SJCRH30 (cell line): ENCODE measurements around the gene NR3C1. TPM values are rescaled to one million over a fixed set of nuclear protein-coding genes. Genes with fewer than 3 reads are reported as not detected.

Experiments
- DNase-seq, 2 experiments: peaks; one replicate each; pipeline ENCODE4 v3.0.0-alpha.2; 2015 to 2020
- H3K27ac ChIP-seq: fragments of 250-450 bp; sonication (Bioruptor Pico); 2 replicates; pipeline ENCODE4 v1.5.1; 2020; ENCODE audit warnings: mild to moderate bottlenecking, moderate library complexity
- H3K27me3 ChIP-seq: fragments of 250-450 bp; sonication (Bioruptor Pico); 2 replicates; pipeline ENCODE4 v1.5.1; 2020; ENCODE audit warnings: mild to moderate bottlenecking, moderate library complexity
- H3K36me3 ChIP-seq: fragments of 250-450 bp; sonication (Bioruptor Pico); 2 replicates; pipeline ENCODE4 v1.5.1; 2020; ENCODE audit warnings: mild to moderate bottlenecking, moderate library complexity
- H3K4me1 ChIP-seq: fragments of 250-450 bp; sonication (Bioruptor Pico); 2 replicates; pipeline ENCODE4 v1.5.1; 2020; ENCODE audit warnings: mild to moderate bottlenecking, moderate library complexity
- H3K4me3 ChIP-seq: fragments of 250-450 bp; sonication (Bioruptor Pico); 2 replicates; pipeline ENCODE4 v1.5.1; 2020; ENCODE audit warnings: mild to moderate bottlenecking, moderate library complexity
- H3K9me3 ChIP-seq: fragments of 250-450 bp; sonication (Bioruptor Pico); replicated peaks from 2 replicates; pipeline ENCODE4 v1.5.1; 2020; ENCODE audit warnings: mild to moderate bottlenecking, moderate library complexity
- total RNA-seq: library from RNA; depleted of rRNA; stranded (reverse); fragments of >200 nt; shearing (Covaris generic); gene quantifications from 2 replicates; pipeline ENCODE4 v1.2.3, GENCODE V29; 2014

The NR3C1 gene
- total RNA-seq, 1 experiment from 2014 or later: 31.9 TPM

GRCh38 chr5:143237664-143238063, 165.8 kb downstream of the NR3C1 start:
- H3K4me1 ChIP-seq: peaks cover 3% of the 10 kb centered on the region; the same call in 1 of the 2 replicates
- H3K4me3 ChIP-seq: no peak overlapping the region
- H3K27me3 ChIP-seq: no peaks in the 10 kb centered on the region
- DNase-seq: no peak
- no peaks in the 10 kb centered on the region for H3K9me3 ChIP-seq
- H3K27ac ChIP-seq: no peak overlapping the region
- no peaks in the 10 kb centered on the region for H3K36me3 ChIP-seq

- Histone ChIP-seq H3K27me3 (no peaks in the 10 kb centered on the region), H3K9me3 (no peaks in the 10 kb centered on the region), H3K27ac (no peak overlapping the region), H3K4me3 (no peak overlapping the region), H3K36me3 (no peaks in the 10 kb centered on the region), H3K4me1 (peaks cover 6% of the 10 kb centered on the region; the same call in 1 of the 2 replicates)
- no peak for DNase-seq
These were observed 166.8 kb downstream of the NR3C1 start for GRCh38 chr5:143236682-143237081.

DNA sequence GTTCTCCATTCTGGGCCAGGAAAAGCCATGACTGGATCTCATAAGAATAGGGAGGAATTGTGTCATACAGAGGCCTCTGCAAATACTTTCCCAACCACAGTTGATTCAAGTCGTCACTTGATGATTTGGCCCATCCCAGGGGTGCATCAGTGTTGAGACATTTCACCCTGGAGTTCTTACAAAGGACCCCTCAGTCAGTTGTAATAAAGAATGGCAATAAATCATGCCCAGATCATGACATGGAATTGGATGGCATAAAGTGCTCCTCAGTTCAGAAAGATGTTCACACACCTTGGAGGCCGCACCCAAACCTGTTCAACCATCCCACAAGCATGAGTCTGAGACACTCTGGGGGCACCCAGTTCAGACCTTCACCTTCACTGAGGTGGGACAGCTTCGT, 168.1 kb downstream of the NR3C1 start:
- DNase-seq: no peak
- H3K4me1 ChIP-seq: peaks cover 14% of the 10 kb centered on the region; the same call in 1 of the 2 replicates
- H3K9me3 ChIP-seq: no peaks in the 10 kb centered on the region
- H3K27ac ChIP-seq: no peak overlapping the region
- H3K27me3 ChIP-seq: no peaks in the 10 kb centered on the region
- H3K36me3 ChIP-seq: no peaks in the 10 kb centered on the region
- H3K4me3 ChIP-seq: no peak overlapping the region

DNA sequence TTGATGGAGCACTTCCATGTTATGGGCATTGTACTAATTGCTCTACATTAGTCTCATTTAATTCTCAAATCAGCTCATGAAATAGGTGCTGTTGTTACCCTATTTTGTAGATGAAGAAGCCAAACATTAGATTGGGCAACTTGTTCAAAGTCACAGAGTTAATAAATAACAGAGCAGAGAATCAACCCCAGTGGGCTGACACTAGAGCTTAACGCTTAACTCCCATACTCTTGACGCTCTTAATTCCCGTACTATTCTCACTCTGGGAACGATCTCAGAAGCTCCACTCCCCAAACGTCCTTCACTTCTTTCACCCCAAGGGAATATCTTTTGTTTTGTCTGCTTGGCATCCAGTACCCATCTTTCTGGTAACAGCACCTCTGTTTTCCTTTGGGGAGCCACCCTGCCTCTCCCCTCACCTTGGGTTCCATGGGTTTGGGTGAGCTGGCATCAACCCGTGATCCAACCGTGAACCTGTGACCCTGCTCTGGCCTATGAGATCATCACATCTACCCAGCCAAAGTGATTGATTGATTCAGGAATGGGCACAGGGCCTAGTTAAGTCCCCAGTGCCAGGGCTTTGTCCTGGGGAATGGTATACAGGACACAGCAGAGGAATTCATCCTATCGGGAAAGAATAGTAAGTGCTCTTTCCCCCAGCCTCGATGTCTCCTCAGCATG, 169.2 kb downstream of the NR3C1 start:
- Histone ChIP-seq H3K4me3 (no peak overlapping the region), H3K4me1 (peaks cover 10% of the 10 kb centered on the region; the same call in 1 of the 2 replicates), H3K9me3 (no peaks in the 10 kb centered on the region), H3K36me3 (no peaks in the 10 kb centered on the region), H3K27ac (no peak overlapping the region), H3K27me3 (no peaks in the 10 kb centered on the region)
- DNase-seq: no peak

DNA sequence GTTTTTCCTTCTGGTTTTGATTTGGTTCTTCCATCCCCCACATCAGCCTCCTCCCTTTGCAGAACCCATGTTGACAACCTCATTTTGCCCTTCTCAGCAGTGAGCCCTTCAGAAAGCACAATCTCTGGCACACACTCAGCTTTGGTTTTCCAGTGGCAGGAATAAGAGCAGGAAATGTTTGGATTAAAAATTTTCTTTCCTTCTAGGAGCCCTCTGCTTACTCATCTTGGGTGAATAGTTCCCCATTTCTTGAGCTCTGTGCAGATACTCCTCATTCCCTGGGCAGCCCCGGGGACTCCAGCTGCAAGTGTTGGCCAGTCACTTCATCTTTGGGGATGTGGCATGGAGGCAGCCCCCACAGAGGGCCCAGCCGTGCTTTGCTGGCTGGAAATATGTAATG, 170.5 kb downstream of the NR3C1 start:
- Histone ChIP-seq H3K9me3 (no peaks in the 10 kb centered on the region), H3K4me3 (no peak overlapping the region), H3K4me1 (peaks cover 10% of the 10 kb centered on the region; the same call in 1 of the 2 replicates), H3K36me3 (no peaks in the 10 kb centered on the region), H3K27me3 (no peaks in the 10 kb centered on the region), H3K27ac (no peak overlapping the region)
- DNase-seq: no peak

DNA sequence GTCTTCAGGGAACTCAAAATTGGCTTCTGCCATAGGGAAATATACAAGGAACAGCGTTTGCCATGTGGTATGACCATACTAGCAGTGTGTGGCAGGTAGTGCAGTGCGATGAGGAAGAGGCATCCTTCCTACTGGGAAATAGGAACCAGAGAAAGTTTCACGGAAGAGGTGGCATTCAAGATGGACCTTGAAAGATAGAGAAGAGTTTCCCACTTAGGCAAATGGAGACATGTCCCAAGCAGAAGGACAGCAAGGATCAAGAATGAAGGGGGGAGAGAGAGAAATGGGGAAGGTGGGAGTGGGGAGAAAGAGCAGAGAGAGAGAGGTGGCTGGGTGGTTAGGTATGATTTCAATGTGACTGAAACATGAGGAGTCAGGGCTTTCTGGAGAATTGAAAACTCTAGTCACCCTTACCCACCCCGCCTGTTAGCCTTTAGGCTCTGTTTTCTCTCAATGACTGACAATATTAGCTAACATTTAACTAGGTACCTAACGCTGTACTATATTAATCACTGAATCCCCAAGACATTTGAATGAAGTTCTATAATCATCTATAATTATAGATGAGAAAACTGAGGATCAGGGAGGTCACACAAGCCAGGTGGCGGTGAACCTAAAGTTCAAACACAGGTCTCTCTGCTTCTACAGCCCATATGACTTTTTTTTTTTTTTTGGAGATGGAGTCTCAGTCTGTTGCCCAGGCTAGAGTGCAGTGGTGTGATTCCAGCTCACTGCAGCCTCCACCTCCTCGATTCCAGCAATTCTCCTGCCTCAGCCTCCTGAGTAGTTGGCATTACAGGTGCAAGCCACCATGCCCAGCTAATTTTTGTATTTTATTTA, 171.3 kb downstream of the NR3C1 start:
- Histone ChIP-seq H3K4me3 (no peak overlapping the region), H3K9me3 (no peaks in the 10 kb centered on the region), H3K27ac (no peak overlapping the region), H3K27me3 (no peaks in the 10 kb centered on the region), H3K4me1 (peaks cover 10% of the 10 kb centered on the region; the same call in 1 of the 2 replicates), H3K36me3 (no peaks in the 10 kb centered on the region)
- no peak for DNase-seq

DNA sequence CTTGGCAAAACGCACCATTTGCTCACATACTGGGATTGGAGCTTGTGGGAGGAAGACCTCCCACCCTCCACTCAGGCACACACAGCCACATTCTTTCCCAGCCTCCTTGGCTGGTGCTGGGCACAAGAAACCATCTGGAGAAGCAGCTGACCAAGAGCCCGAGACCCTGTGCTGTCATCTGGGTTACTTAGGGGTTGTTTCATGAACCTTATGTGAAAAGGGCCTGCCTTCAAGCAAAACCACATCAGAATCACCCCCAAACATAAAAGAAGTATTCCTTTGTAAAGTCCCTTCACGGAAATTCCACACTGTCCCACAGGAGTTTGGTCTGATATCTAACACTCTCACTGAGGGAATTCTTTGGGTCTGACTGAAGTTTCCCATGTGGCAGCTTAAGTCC, 172.1 kb downstream of the NR3C1 start:
- peak in 1 of 2 experiments; percentile 34 for DNase-seq
- Histone ChIP-seq H3K27me3 (no peaks in the 10 kb centered on the region), H3K4me1 (peaks cover 15% of the 10 kb centered on the region), H3K4me3 (no peak overlapping the region), H3K36me3 (no peaks in the 10 kb centered on the region), H3K9me3 (no peaks in the 10 kb centered on the region), H3K27ac (no peak overlapping the region)

DNA sequence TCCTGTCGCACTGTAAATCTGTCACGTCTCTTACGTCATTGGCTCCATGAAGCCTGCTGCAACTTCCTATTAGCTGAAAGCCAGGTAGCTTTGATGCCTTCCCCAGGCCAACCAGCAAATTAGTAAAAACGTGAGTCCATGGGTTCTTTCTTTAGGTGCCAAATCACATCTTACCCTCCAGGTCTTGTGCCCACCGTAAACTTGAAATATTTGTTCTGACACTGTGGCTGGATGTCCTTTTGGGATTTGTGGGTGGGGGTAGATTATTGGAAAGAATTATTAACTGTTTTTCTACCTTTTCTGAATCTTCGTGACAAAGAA, 172.8 kb downstream of the NR3C1 start:
- Histone ChIP-seq H3K27ac (no peak overlapping the region), H3K27me3 (no peaks in the 10 kb centered on the region), H3K9me3 (no peaks in the 10 kb centered on the region), H3K36me3 (no peaks in the 10 kb centered on the region), H3K4me1 (peaks cover 23% of the 10 kb centered on the region), H3K4me3 (no peak overlapping the region)
- DNase-seq: no peak

GRCh38 chr5:143229896-143230675, 173.4 kb downstream of the NR3C1 start:
- H3K9me3 ChIP-seq: no peaks in the 10 kb centered on the region
- no peaks in the 10 kb centered on the region for H3K27me3 ChIP-seq
- no peak overlapping the region for H3K4me3 ChIP-seq
- H3K36me3 ChIP-seq: no peaks in the 10 kb centered on the region
- no peak overlapping the region for H3K27ac ChIP-seq
- peaks cover 23% of the 10 kb centered on the region for H3K4me1 ChIP-seq
- no peak for DNase-seq

DNA sequence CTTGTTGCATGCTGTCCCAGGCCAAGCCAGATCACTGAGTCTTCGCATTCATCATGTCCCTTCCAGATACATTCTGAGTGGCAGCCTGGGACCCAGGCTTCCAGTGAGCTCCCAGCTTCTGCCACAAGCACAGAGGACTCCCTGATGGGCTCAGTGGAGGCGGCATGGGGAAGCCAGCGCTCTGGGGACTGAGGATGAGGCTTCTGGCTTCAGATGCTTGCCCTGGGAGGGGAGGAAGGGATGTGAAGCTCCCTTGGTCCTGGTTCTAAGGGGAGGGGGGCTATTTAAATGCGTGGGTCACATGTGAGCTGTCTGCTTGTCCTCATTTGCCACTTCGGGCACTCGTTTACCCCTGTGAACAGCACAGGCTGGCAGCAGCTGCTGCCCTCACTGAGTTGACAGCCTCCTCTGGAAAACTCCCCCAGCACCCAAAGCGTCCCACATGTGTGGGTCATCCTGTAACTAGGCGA, 174.0 kb downstream of the NR3C1 start:
- Histone ChIP-seq H3K27me3 (no peaks in the 10 kb centered on the region), H3K36me3 (no peaks in the 10 kb centered on the region), H3K9me3 (no peaks in the 10 kb centered on the region), H3K4me3 (no peak overlapping the region), H3K27ac (no peak overlapping the region), H3K4me1 (peaks cover 23% of the 10 kb centered on the region)
- no peak for DNase-seq

DNA sequence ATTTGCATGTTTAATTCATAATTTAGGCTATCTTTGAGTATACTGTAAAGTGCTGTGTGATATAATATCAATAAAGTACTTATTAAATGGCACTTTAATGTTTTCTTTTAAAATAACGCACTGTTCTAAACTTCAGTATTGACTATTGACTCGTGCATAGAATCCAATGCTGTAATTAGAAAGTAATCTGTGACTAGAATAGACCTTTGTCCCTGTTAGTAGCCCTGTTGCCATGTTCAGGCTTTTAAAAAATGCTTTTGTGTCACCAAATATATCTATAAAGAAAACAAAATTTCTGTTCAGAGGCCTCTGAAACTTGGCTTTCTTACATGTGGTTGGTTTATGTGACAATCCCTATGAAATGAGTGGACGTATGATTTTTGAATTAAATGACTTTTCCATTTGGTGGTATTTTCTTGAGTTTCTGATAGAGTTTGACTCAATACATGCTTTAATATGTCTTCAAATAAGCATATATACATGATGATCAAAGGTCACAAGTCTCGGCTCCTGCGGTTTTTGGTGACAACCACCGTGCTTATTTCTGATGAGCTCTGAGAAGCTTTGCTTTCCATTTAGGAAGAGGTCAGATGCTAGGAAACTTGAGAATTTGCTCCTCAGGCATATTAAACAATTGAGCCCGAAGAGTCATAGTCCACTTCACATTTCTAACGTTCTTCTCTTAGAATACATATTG, 174.7 kb downstream of the NR3C1 start:
- peaks cover 23% of the 10 kb centered on the region for H3K4me1 ChIP-seq
- no peak overlapping the region for H3K27ac ChIP-seq
- H3K4me3 ChIP-seq: no peak overlapping the region
- no peaks in the 10 kb centered on the region for H3K27me3 ChIP-seq
- H3K36me3 ChIP-seq: no peaks in the 10 kb centered on the region
- no peak for DNase-seq
- H3K9me3 ChIP-seq: no peaks in the 10 kb centered on the region
